Endothelial cell (in vitro differentiated cells): ENCODE results near the gene LRRC27. TPM values are rescaled to one million over a fixed set of nuclear protein-coding genes. Genes with fewer than 3 reads are reported as not detected.

Source experiments
- DNase-seq: peaks from one replicate; pipeline ENCODE4 v3.0.0; 2021; ENCODE audit warnings: low spot score
- H3K27ac Mint-ChIP-seq: one replicate; pipeline ENCODE4 v1.8.0; 2021; ENCODE audit warnings: mixed read lengths, inconsistent platforms; ENCODE audit not compliant: unreplicated experiment
- H3K27me3 Mint-ChIP-seq: one replicate; pipeline ENCODE4 v1.8.0; 2021; ENCODE audit warnings: mild to moderate bottlenecking, moderate library complexity, mixed read lengths, inconsistent platforms; ENCODE audit not compliant: unreplicated experiment
- H3K36me3 Mint-ChIP-seq: one replicate; pipeline ENCODE4 v1.8.0; 2021; ENCODE audit warnings: mild to moderate bottlenecking, low read depth, mixed read lengths, inconsistent platforms; ENCODE audit not compliant: unreplicated experiment
- H3K4me1 Mint-ChIP-seq: one replicate; pipeline ENCODE4 v1.8.0; 2021; ENCODE audit warnings: mild to moderate bottlenecking, mixed read lengths, inconsistent platforms; ENCODE audit not compliant: unreplicated experiment
- H3K4me3 Mint-ChIP-seq: one replicate; pipeline ENCODE4 v1.8.0; 2021; ENCODE audit warnings: mild to moderate bottlenecking, mixed read lengths, inconsistent platforms; ENCODE audit not compliant: unreplicated experiment
- H3K9me3 Mint-ChIP-seq: one replicate; pipeline ENCODE4 v1.8.0; 2021; ENCODE audit warnings: mixed read lengths, inconsistent platforms; ENCODE audit not compliant: unreplicated experiment
- CTCF ChIP-seq: fragments of 200-600 bp; sonication (generic); IDR thresholded peaks from one replicate; pipeline ENCODE4 v1.5.0; 2021; ENCODE audit warnings: antibody characterized with exemption; ENCODE audit not compliant: unreplicated experiment
- total RNA-seq: library from RNA; stranded (reverse); fragmentation: NEBNext Ultra II Directional; extraction: Animal tissue kit (Norgen Biotek cat#: 25700); gene quantifications from one replicate; pipeline ENCODE4 v1.2.1, GENCODE V29; 2021; ENCODE audit not compliant: unreplicated experiment

LRRC27 gene
- total RNA-seq, 1 donor from 2014 or later = 11.1 TPM

GRCh38 chr10:132298038-132298881, 33.7 kb upstream of the LRRC27 start:
- no peak overlapping the region for H3K4me3 Mint-ChIP-seq
- no peaks in the 10 kb centered on the region for H3K36me3 Mint-ChIP-seq
- no peak overlapping the region for H3K27ac Mint-ChIP-seq
- H3K9me3 Mint-ChIP-seq = no peaks in the 10 kb centered on the region
- DNase-seq = no peak
- peaks cover 6% of the 10 kb centered on the region for H3K27me3 Mint-ChIP-seq
- no peaks in the 10 kb centered on the region for H3K4me1 Mint-ChIP-seq
- no peak for TF ChIP-seq CTCF

DNA sequence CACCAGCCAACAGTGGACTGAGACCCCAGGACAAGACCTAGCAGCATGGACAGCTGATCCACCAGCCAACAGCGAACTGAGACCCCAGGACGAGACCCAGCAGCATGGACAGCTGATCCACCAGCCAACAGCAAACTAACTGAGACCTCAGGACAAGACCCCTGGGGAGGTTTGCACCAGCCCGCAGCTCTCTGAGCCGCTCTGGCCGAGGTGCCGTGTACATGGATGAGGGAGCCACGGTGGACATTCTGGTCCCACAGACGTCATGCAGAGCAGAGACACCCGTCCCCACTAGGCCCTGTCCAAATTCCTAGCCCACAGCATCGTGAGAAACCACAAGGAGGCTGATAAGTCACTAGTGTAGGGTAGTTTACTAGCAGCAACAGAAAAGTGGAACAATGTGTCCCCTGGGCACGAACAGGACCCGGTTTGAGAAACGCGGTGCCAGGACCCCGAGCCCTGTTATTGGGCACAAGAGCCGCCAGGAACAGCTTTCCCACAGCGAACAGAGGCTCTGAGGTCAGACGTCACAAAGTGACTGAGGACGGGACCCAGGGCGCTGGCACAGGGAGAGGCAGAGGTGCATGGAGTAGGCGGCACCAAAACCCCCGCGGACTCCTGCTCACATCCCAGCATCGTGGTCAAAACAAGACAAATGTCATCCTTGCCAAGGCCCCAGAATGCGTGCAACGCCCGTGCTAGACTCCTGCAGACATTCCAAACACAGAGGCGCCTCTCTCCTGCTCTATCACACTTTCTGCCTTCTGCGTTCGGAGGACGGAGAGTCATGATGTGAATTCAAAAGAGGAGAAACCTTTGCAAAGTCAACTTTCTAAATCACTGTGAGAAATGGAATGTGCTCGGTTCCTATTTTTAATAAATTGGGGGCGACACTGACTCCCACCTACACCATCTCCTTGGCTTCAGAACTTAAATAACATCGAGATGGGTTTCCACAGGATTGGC, 32.3 kb upstream of the LRRC27 start:
- Mint-ChIP-seq H3K27ac (no peak overlapping the region), H3K27me3 (peaks cover 4% of the 10 kb centered on the region), H3K36me3 (no peaks in the 10 kb centered on the region), H3K4me3 (no peak overlapping the region), H3K9me3 (no peaks in the 10 kb centered on the region), H3K4me1 (no peaks in the 10 kb centered on the region)
- TF ChIP-seq CTCF = no peak
- DNase-seq = no peak

DNA sequence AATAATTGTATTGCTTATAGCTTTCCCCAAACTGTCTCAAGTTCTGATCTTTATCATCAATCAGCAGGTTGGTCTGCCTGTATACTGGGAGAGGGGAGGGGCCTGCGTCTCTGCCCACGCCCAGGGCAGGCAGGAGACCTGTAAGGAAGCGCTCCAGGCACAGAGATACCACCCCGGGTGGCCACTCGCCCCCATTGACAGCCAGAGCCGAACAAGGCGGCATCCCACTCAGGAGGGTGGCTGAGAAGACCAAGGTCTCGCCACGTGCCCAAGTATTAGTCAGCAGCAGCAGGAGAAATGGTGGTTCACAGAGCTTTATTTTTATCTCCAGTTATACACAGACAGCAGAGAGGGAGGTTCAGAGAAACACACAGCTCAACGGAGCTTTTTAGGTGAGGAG, 31.4 kb upstream of the LRRC27 start:
- Mint-ChIP-seq H3K9me3 (no peaks in the 10 kb centered on the region), H3K27me3 (peaks cover 4% of the 10 kb centered on the region), H3K4me1 (no peaks in the 10 kb centered on the region), H3K36me3 (peaks cover 4% of the 10 kb centered on the region), H3K4me3 (no peak overlapping the region), H3K27ac (no peak overlapping the region)
- no peak for DNase-seq
- no peak for TF ChIP-seq CTCF

- Mint-ChIP-seq H3K4me3 (no peak overlapping the region), H3K36me3 (peaks cover 14% of the 10 kb centered on the region), H3K27ac (no peak overlapping the region), H3K4me1 (no peaks in the 10 kb centered on the region), H3K9me3 (no peaks in the 10 kb centered on the region), H3K27me3 (peaks cover 12% of the 10 kb centered on the region)
- no peak for TF ChIP-seq CTCF
- no peak for DNase-seq
Measured at GRCh38 chr10:132301371-132302330, 30.3 kb upstream of the LRRC27 start.
